AML-193 (cell line): Measurements from ENCODE around the gene HOXC10.

ENCODE experiments used
- DNase-seq, 2 experiments: peaks; one replicate each; lab custom pipeline; 2025; lab: John Stamatoyannopoulos, UW

Gene HOXC10

GRCh38 chr12:54016478-54016964, 31.6 kb downstream of the HOXC10 start:
- no peak for DNase-seq

GRCh38 chr12:54017027-54017788, 32.3 kb downstream of the HOXC10 start:
- DNase-seq = peak in 1 of 2 experiments; percentile 19

DNA sequence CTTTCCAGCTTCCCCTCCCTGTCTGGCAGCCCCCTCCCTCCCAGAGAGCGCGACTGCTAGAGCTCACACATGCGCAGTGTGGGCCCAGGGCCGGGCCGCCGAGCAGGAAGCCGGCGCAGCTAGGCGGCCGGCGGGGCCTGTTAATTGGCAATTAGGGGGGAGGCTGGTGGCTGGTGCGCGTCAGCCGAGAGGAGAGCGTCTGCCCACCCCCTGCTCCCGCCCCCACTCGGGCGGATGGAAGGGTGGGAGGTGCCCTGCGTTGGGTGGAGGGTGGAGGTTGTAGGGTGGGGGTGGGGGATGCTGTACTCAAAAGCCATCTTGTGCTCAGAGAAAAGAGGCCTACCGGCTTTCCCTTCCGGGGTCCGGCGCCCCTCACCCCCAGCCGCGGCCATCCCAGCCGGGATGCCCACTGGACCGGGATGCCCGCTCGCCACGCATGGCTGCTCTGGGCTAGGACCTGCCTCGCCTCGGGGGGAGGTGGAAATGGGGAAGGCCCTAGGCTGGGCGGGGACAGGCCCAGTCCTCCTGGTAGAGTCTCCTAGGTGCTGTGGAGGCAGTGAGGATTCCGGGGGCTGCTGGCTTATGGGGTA, 33.0 kb downstream of the HOXC10 start:
- peak; percentile 73 to 80 for DNase-seq

DNA sequence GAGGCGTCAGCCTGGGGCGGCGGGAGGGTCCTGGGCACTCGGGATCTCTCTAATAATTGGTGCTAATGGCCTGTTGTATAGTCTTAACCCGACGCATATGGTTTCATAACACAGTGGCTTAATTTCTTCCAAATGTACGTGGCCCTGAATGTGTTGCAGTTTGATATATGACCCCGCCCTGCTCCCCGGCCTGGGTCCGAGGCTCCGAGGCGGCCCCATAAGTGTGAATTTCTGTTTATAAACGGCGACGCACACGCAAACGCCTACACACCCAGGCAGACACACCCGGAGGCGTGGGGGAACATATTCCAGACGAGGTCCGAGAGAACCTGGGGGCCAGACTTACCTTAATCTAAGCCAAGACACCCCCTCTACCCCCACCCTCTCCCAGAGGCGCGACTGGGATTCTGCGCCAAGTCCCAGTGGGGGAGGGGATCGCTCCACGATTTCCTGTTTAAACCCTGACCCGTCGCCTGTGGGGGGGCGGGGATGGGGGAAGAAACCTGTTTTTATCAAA, 33.6 kb downstream of the HOXC10 start:
- no peak for DNase-seq

DNA sequence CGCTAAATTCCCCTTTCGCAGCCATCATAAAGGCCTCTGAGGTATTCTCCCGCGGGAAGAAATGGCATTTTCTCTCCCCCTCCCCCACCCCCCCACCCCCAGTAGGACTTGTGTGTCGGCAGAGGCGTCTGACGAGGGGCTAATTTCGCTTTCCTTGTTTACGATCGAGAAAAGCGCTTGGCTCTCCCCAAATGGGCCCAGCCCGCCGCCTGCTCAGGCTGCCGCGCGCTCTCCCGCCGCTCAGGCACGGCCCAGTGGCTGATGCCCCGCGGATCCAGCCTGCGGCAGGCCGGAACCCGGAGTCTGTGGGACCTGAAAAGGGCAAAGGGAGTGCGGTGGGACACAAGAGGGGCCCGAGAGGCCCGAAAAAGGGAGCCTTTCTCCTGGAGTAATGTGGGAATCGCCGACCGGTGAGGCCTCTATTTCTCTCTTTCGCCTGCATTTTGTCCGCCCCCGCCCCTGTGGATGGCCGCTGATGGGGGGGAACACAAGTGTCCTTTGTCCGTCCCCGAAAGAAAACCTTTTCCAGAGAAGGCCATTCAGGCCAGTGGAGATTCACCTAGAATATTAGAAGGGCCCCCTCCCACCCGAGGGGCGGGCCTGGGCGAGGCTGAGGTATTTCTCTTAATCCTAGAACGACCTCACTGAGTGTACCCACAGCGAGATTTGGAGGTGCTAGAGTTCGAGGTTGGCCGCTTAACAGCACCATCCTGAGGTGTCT, 34.3 kb downstream of the HOXC10 start:
- no peak for DNase-seq

- no peak for DNase-seq
Measured at GRCh38 chr12:54019924-54020590, 35.1 kb downstream of the HOXC10 start.

DNA sequence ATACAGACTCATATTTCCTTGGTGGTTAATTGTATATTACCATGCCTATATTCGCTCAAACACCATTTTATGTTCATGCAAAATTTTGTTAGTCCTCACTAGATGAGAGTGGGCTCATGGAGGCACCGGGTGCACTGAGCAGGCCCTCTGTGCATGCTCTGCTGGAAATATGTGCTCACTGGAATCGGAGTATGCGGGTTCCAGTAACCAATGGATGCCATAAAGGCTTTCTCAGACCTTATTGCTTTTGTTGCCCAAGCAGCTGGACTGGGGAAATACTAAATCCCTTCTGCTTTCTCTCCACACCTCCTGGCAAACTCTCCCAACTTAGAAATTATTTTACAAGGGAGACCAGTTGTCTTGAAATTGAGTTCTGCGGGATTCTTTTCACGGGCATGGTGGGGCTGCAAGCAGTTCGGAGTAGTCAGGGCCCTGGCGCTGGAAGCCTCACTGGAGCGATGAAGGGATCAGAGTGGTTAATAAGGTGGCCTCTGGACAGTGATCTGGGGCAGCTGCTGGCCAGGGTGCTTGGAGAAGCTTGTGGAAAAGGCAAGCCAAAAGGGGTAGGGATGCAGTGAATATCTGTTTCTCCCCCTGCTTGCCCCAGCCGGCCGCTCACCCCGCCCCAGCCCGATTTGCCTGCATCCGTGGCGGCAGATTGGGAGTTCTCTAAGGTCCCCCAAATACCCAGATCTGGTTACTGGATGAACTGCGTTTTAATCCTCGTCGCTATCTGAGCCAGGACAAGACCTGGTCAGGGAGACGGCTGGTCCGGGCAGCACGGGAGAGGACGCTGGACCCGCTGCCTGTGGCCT, 35.9 kb downstream of the HOXC10 start:
- DNase-seq = no peak

DNA sequence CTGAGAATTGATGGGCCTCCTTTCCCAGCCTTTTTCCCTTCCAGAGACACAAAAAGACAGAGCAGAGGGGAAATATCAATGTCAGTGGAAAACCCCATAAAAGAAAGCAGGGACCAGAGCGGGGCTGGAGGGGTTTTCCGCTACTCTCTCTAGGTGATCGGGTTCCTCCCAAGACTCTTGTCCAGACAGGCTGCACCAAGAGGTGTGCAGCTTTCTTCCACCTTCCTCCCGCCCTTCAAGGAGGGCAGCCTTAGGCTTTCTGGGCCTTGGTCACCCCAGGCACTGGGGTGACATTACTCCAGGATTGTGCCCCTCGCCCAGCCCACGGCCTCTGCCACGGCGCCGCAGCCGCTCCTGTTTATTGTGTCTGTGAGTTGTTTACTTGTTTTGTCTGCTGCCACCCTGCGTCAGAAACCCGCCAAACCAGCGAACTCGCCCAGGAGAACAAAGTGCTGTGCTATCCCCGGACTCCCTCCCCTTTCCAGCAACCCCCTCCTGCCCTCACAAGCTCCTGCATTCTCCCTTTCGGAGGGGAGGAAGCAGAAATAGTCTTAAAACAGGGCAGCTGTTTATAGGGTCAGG, 36.6 kb downstream of the HOXC10 start:
- no peak for DNase-seq

DNA sequence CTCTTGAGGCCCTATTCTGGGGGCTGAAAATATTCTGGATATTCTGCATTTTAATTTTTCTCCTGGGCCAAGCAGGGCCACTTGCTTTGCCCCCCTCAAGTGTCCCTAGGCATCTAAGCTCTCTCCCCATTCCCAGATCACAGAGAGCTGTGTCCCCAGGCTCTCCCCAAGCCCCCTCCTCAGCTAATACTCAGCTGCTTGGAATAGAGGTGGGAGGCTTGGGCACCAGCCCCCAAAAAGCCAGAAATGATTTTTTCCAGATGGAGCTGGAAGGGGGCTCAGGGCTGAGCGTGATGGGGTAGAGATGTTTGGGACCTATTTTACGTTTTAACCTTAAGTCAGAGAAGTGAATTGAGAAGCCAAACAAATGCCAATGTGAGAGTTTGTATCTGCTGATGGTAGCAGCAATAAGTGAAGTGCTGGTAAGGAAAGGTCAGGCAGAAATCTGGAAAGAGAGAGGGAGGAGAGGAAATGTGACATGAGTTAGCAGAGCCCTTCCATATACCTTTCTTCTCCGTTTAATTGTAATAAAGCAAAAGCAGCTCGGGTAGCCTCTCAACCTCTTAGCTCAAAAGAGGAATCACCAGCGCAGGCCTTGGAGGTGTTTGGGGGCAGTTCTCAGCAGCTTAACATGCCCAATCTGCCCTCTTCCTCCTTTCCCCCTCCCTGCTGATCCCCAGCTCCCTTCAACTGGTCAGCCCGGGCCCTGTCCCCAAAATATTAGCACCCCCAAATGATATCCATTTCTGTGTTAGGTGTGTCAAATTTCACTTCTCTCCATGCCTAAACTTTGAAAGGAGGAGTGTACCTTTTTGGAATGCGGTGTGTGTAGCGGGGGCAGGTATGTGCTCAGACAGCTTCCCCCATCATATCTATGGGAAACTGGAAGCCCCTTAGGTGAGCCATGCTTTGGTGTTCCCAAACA, 38.3 kb downstream of the HOXC10 start:
- DNase-seq = no peak

GRCh38 chr12:54024127-54024526, 39.2 kb downstream of the HOXC10 start:
- DNase-seq = no peak

DNA sequence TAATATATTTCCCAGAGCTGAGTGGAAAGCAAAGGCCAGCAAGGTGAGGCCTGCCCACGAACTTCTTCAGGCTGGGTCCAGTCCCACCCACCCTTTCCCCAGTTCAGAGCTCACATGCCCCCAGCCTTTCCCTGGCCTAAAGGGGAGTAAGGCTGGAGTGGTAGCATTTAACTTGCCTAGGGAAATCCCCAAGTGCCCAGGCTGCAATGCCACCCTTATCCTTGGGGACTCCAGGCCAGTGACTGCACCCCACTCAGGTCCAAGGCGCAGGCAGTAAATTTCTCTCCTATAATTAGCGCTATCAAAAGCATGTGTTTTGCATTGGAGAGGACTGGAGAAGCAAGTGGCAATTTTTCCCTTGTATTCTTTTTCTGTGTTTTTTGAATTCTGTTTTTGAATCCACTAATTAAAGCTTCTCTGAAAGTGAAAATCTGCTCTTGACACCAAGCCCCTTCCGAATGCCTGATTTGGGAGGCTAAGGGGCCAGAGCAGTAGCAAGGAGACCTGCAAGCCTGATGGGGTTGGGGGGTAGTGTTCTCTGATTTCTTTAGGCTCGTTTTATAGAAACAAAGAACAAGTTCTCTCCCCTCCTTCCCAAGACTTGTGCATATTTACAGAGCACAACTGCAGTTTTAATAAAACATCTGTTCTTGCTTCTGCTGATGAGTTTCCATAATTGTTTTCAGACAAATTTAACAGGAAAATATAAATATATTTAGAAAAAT, 39.8 kb downstream of the HOXC10 start:
- no peak for DNase-seq

DNA sequence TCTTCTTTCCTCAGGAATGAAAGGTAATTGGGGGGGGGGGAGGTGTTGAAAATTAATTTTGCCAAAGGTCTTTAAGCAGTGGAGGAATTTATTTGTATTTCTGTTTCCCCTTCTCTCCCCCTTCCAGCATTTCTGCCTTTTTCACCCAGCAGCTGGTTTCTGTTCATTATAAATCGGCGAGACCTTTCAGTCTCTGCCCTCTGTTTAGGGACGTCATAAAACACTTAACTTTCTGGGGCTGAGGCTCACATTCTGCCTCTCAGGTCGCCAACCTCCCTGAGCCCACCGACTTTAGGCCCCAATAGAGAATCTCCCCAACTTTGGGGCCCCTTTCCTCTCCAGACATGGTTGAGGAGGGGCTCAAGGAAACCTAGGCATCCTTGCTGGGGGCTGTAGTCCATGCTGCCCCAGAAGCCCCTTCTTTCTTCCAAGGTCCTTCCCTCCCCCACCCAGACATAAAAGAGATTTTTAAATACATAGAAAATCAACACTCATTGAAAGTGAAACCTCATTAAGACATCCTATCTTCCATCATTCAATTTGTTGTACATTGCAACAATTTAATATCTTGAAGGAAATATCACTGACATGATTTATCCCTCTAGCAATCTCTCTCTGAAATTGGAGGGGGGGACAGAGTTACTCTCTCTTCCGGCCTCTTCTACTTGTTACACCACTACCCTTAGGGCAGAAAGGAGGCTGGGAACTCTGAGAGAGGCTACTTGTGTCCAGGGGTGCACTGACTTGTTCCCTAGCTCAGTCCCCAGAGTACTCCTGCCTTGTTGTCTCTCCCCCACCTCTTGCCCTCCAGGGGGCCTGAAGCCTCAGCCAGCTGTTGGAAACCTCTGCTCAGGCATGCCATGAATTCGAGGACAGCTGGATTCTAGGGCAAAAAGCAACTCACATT, 40.8 kb downstream of the HOXC10 start:
- DNase-seq = no peak

GRCh38 chr12:54026640-54027441, 41.9 kb downstream of the HOXC10 start:
- DNase-seq = no peak

DNA sequence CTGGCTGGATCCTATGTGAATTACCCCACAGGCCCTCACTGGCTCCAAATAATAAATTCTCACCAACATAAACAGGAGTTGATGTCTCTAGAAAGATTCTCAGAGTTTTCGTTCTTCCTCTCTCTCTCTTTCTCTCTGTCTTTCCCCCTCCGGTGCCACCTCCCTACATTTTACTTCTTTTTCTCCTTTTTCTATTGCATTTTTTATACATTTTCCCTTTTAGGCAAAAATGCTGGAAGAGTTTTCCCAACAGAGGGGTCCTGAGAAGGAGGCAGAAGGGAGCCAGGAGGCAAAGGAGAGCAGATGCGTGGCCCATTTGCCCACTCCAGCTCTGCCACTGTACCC, 42.5 kb downstream of the HOXC10 start:
- no peak for DNase-seq

DNA sequence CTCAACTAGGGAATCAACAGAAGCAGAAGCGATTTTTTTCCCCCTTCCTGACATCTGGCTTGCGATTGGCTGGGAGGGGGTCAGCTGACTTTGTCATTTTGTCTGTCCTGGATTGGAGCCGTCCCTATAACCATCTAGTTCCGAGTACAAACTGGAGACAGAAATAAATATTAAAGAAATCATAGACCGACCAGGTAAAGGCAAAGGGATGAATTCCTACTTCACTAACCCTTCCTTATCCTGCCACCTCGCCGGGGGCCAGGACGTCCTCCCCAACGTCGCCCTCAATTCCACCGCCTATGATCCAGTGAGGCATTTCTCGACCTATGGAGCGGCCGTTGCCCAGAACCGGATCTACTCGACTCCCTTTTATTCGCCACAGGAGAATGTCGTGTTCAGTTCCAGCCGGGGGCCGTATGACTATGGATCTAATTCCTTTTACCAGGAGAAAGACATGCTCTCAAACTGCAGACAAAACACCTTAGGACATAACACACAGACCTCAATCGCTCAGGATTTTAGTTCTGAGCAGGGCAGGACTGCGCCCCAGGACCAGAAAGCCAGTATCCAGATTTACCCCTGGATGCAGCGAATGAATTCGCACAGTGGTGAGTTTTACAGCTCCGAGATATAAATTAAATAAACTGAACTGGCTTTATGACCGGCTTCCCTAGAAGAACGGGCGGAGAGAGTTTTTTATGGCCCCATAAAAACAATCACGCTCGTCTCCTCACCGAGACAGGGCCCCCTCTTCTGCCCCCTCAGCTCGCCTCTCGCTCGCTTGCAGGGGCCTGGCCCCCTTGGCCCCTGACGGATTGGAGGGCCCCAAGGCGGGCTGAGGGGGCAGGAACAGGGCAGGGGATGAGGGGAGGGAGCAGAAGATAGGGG, 43.6 kb downstream of the HOXC10 start, which contains the start of gene HOXC6:
Gene HOXC6 (plus strand): TSS at position 127 of the 888 bp plus-strand sequence. CDS start 82 bp downstream, at position 209.
- DNase-seq = peak; percentile 51 to 58
